Neural crest cell (in vitro differentiated cells): ENCODE results near the gene ERC2. TPM values are rescaled to one million over a fixed set of nuclear protein-coding genes. Genes with fewer than 3 reads are reported as not detected.
"Not testable (repeated sequence)": the region's sequence is repeated elsewhere in the genome, so short reads cannot be mapped to it uniquely, and the experiment has no call there.

Experiments used
- DNase-seq: peaks from one replicate; pipeline ENCODE4 v3.0.0; 2021; ENCODE audit warnings: low read depth, mixed read lengths, low spot score
- H3K27ac Mint-ChIP-seq: one replicate; pipeline ENCODE4 v1.8.0; 2021; ENCODE audit warnings: mild to moderate bottlenecking, mixed read lengths; ENCODE audit not compliant: unreplicated experiment
- H3K27me3 Mint-ChIP-seq: 2 replicates; pipeline ENCODE4 v1.8.0; 2021; ENCODE audit warnings: low read depth, mild to moderate bottlenecking, mixed read lengths
- H3K36me3 Mint-ChIP-seq: 2 replicates; pipeline ENCODE4 v1.8.0; 2021; ENCODE audit warnings: low read depth, mild to moderate bottlenecking, mixed read lengths
- H3K4me1 Mint-ChIP-seq: 2 replicates; pipeline ENCODE4 v1.8.0; 2021; ENCODE audit warnings: mixed read lengths
- H3K4me3 Mint-ChIP-seq: one replicate; pipeline ENCODE4 v1.8.0; 2021; ENCODE audit warnings: mild to moderate bottlenecking, mixed read lengths
- H3K9me3 Mint-ChIP-seq: 2 replicates; pipeline ENCODE4 v1.8.0; 2021; ENCODE audit warnings: mixed read lengths
- CTCF ChIP-seq: fragments of 200-600 bp; sonication (generic); conservative IDR thresholded peaks from 2 replicates; pipeline ENCODE4 v1.5.0; 2021; ENCODE audit warnings: antibody characterized with exemption, mild to moderate bottlenecking
- total RNA-seq: library from RNA; stranded (reverse); gene quantifications from 2 replicates; pipeline ENCODE4 v1.2.1, GENCODE V29; 2021

ERC2 gene
- total RNA-seq, 1 donor from 2014 or later: 13.5 TPM

DNA sequence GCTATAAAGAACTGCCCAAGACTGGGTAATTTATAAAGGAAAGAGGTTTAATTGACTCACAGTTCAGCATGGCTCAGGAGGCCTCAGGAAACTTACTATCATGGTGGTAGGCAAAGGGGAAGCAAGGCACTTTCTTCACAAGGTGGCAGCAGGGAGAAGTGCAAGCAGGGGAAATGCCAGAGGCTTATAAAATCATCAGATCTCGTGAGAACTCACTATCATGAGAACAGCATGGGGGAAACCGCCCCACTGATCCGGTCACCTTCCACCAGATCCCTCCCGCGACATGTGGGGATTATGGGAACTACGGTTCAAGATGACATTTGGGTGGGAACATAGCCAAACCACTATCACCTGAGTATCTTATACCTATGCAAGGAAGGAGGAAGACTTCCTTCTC lies 963.2 kb downstream of the ERC2 start:
- not testable (repeated sequence) for H3K4me3 Mint-ChIP-seq, H3K9me3 Mint-ChIP-seq, H3K4me1 Mint-ChIP-seq, DNase-seq, H3K36me3 Mint-ChIP-seq, H3K27me3 Mint-ChIP-seq
- peak; percentile 48 for TF ChIP-seq CTCF
- H3K27ac Mint-ChIP-seq: peak overlapping the region; percentile 27

DNA sequence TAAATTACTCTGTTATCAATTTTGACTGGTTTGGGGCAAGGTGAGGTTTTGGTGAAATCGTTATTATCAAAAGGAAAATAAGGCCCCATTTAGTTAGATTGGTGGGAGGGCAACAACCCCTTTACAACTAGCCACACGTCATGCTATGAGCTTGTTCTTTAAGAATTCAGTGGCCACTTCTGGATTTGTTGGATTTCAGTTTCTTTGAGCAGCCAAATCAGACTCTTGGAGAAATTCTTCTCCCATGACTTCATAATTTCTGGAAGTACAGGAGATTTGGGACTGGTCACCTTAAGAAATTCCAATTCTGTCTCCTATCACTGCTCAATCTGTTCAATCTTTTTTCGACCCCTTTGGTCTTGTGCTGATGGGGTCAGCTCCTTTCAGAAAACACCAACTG lies 966.4 kb downstream of the ERC2 start:
- Mint-ChIP-seq H3K9me3 (no peaks in the 10 kb centered on the region), H3K4me3 (no peak overlapping the region), H3K4me1 (no peaks in the 10 kb centered on the region), H3K27ac (no peak overlapping the region), H3K36me3 (no peaks in the 10 kb centered on the region), H3K27me3 (no peaks in the 10 kb centered on the region)
- DNase-seq: no peak
- TF ChIP-seq CTCF: no peak

DNA sequence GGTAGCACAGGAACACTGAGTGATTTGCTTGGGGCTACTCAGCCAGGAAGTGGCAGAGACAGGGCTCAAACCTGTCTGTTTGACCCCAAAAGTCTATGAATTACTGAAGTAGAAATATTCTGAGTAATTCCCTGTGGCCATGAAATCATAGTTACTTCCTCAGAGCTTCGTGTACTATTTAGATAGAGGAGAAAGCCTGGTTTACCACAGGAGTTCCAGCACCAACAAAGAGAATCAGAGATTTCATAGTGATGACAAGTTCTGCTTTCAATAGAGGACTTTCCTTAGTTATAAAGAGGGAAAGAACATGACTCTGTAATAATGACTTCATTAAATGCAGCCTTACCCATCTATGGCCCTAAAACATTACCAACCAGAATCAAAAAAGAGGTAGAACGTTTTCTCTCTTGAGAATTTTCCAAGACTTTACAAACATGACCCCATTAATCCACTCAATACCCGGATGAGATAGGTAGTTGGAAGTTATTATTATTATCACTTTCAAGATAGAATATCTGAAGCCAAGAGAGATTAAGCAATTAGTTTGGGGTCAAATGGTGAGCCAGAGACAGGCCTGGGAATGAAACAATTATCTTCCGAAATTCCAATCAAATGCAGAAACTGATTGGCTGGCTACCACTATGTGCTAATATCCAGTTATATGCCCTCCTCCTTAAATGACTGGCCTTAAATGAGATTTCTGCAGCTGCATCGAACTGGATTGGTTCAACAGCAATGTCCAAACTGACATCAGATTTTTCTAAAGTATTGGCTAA lies 967.5 kb downstream of the ERC2 start:
- H3K4me3 Mint-ChIP-seq: no peak overlapping the region
- DNase-seq: no peak
- no peaks in the 10 kb centered on the region for H3K4me1 Mint-ChIP-seq
- H3K9me3 Mint-ChIP-seq: no peaks in the 10 kb centered on the region
- H3K36me3 Mint-ChIP-seq: no peaks in the 10 kb centered on the region
- H3K27ac Mint-ChIP-seq: no peak overlapping the region
- no peaks in the 10 kb centered on the region for H3K27me3 Mint-ChIP-seq
- TF ChIP-seq CTCF: no peak

DNA sequence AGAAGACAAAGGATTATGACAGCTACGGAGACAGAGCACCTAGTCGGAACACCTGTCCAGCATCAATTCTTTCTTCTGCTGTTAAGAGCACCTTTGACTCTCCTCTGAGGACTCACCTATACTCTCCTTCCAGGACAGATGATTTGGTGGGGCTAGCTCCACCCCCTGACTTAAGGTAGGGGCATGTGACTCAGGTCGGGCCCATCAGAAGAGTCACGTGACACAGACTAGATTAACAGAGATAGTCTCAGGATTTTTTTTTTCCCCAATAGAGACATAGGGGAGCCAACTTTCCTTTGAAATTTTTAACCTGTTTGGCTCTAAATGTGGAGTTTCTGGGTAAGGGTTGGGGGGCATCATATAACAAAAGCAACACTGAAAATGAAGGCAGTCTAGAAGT lies 969.7 kb downstream of the ERC2 start:
- H3K27me3 Mint-ChIP-seq: peaks cover 3% of the 10 kb centered on the region
- no peak for TF ChIP-seq CTCF
- H3K4me3 Mint-ChIP-seq: no peak overlapping the region
- no peak overlapping the region for H3K27ac Mint-ChIP-seq
- no peaks in the 10 kb centered on the region for H3K9me3 Mint-ChIP-seq
- H3K36me3 Mint-ChIP-seq: no peaks in the 10 kb centered on the region
- DNase-seq: no peak
- H3K4me1 Mint-ChIP-seq: no peaks in the 10 kb centered on the region

- Mint-ChIP-seq H3K27ac (no peak overlapping the region), H3K4me3 (no peak overlapping the region), H3K36me3 (no peaks in the 10 kb centered on the region), H3K27me3 (peaks cover 15% of the 10 kb centered on the region), H3K4me1 (no peaks in the 10 kb centered on the region), H3K9me3 (no peaks in the 10 kb centered on the region)
- no peak for DNase-seq
- no peak for TF ChIP-seq CTCF
Measured at GRCh38 chr3:55497250-55497649, 971.0 kb downstream of the ERC2 start.
